ENCODE data around the gene ENTREP1.
A peak's percentile ranks its signal among the peaks of the same experiment; 100 is the strongest.

ENTREP1 gene

DNA sequence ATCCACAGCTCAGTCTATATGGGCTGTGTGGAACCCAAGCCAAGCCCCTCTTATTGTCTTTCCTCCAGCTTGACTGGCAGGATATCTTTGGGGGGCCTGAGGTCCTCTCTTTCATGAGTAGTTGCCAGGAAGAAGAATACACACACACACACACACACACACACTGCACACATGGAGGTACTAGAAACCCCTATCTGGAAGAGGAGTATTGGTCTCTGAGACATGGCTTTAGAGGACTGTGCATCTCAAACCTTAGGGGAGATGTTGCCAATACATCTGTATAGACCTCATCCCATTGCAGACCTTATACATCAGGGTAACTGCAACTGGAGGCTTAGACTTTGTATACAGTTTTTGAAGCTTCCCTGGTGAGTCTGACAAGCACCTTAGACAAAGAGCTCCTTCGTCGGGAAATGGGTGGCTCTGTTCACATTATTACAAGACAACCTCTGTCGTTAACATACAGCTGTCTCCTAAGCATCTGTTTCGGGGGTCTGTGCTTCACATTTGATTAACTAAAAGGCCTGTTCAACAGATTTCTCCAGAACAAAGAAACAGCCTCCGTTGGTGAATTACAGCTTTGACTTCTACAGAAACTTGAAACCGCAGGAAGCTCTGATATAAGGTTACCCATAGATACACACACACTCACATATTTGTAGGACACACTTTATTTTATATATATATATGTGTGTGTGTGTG is 5.5 kb upstream of the ENTREP1 start:
- peaks cover 0 to 3% (median 3%) of the 10 kb centered on the region in 5 donors for H3K4me1 ChIP-seq (ENCODE audit: control insufficient read depth in 5 of 5, insufficient read depth in 5 of 5, low read length in 5 of 5)
- no peaks in the 10 kb centered on the region for H3K36me3 ChIP-seq (ENCODE audit: control insufficient read depth in 5 of 5, insufficient read depth in 5 of 5, low read length in 5 of 5)
- H3K4me3 ChIP-seq (ENCODE audit: low read depth in 1 of 5, low read length in 5 of 5), result no peak overlapping the region
- H3K9ac ChIP-seq (ENCODE audit: low read length in 5 of 5), result no peak overlapping the region
- no peak overlapping the region for H3K27ac ChIP-seq (ENCODE audit: low read depth, low read length)
- peaks cover 0 to 4% (median 0%) of the 10 kb centered on the region in 5 donors for H3K27me3 ChIP-seq (ENCODE audit: control insufficient read depth in 5 of 5, insufficient read depth in 4 of 5, low read length in 5 of 5)
- no peaks in the 10 kb centered on the region for H3K9me3 ChIP-seq (ENCODE audit: control insufficient read depth in 5 of 5, low read length in 5 of 5)

DNA sequence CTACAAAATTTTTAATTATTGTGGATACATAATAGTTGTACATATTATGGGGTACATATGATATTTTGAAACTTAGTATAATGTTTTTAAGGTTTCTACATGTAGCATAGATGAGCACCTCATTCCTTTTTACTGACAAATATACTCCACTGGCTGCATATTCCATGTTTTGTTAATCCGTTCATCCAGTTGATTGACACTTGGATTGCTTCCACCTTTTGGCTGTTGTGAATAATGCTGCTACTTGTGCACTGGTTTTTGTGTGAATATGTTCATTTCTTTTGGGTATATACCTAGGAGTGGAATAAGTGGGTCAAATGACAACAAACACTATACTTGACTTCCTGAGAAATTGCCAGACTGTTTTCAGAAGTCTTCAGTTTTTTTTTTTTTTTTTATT is 2.8 kb upstream of the ENTREP1 start:
- Histone ChIP-seq H3K27ac (ENCODE audit: low read depth, low read length) (no peak overlapping the region), H3K9me3 (ENCODE audit: control insufficient read depth in 5 of 5, low read length in 5 of 5) (no peaks in the 10 kb centered on the region), H3K36me3 (ENCODE audit: control insufficient read depth in 5 of 5, insufficient read depth in 5 of 5, low read length in 5 of 5) (no peaks in the 10 kb centered on the region), H3K9ac (ENCODE audit: low read length in 5 of 5) (no peak overlapping the region), H3K4me3 (ENCODE audit: low read depth in 1 of 5, low read length in 5 of 5) (no peak overlapping the region), H3K27me3 (ENCODE audit: control insufficient read depth in 5 of 5, insufficient read depth in 4 of 5, low read length in 5 of 5) (peaks cover 0 to 5% (median 3%) of the 10 kb centered on the region in 5 donors), H3K4me1 (ENCODE audit: control insufficient read depth in 5 of 5, insufficient read depth in 5 of 5, low read length in 5 of 5) (peaks cover 0 to 18% (median 16%) of the 10 kb centered on the region in 5 donors)

DNA sequence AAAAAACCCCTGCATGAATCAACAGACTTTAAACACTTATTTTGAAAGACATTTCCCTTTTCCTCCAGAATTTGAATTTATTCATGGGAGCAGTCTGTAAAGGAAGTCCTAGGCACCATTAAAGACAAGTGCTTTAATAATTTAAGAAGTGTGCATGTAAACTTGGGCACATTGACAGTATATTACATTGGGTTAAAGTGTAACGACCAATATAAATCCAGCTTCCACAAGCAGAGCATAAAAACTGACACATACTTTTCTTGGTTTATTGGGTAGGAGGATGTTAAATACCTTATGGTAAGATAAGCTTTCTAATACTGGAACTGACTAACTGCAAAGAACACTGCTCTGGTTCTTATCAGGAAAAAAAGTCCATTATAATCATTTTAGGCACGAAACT is 1.2 kb upstream of the ENTREP1 start:
- H3K27ac ChIP-seq (ENCODE audit: low read depth, low read length), result no peak overlapping the region
- H3K4me1 ChIP-seq (ENCODE audit: control insufficient read depth in 5 of 5, insufficient read depth in 5 of 5, low read length in 5 of 5), result peaks cover 0 to 18% (median 16%) of the 10 kb centered on the region in 5 donors
- no peaks in the 10 kb centered on the region for H3K9me3 ChIP-seq (ENCODE audit: control insufficient read depth in 5 of 5, low read length in 5 of 5)
- H3K36me3 ChIP-seq (ENCODE audit: control insufficient read depth in 5 of 5, insufficient read depth in 5 of 5, low read length in 5 of 5), result no peaks in the 10 kb centered on the region
- no peak overlapping the region for H3K9ac ChIP-seq (ENCODE audit: low read length in 5 of 5)
- peaks cover 0 to 5% (median 3%) of the 10 kb centered on the region in 5 donors for H3K27me3 ChIP-seq (ENCODE audit: control insufficient read depth in 5 of 5, insufficient read depth in 4 of 5, low read length in 5 of 5)
- H3K4me3 ChIP-seq (ENCODE audit: low read depth in 1 of 5, low read length in 5 of 5), result no peak overlapping the region

DNA sequence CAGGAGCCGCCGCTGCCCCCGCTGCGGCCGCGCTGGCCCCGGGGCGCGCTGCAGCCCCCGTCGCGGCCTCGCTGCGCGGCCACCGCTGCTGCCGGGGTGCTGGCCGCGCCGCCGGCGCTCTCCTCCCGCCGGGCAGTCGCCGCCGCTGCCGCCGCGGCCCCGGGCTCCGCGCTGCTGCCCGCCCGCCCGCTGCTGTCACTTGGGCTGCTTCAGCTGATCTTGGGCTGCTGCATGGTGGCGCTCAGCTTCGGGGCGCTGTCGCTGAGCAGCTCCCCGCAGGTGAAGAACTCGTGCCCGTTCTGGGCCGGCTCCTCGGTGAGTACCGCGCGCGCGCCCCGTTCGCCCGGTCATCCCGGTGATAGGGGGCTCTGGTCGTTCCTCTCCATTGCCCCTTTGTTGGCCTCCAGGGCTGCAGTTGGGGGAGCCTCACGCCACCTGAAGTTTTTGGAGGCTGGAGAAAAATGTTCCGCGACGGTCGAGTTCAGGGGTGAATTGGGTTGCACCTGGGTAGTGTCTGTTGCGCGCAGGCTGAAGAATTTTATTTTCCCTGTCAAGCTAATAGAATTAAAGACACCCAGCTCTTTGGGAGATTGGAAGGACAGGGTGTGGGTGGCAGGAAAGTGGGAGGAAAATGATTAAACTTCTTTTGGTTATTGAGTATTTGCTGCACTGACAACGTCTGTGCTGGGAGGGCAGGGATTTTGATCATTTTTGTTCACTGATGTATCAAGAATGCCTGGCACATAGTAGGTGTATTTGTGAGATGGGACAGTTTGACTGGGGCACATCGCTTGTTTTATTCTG is 596 bp downstream of the ENTREP1 start:
- Histone ChIP-seq H3K27ac (ENCODE audit: low read depth, low read length) (no peak overlapping the region), H3K4me1 (ENCODE audit: control insufficient read depth in 5 of 5, insufficient read depth in 5 of 5, low read length in 5 of 5) (peaks cover 0 to 18% (median 16%) of the 10 kb centered on the region in 5 donors), H3K9ac (ENCODE audit: low read length in 5 of 5) (peak overlapping the region in 1 of 5 donors; percentile 9), H3K36me3 (ENCODE audit: control insufficient read depth in 5 of 5, insufficient read depth in 5 of 5, low read length in 5 of 5) (no peaks in the 10 kb centered on the region), H3K27me3 (ENCODE audit: control insufficient read depth in 5 of 5, insufficient read depth in 4 of 5, low read length in 5 of 5) (peaks cover 0 to 5% (median 3%) of the 10 kb centered on the region in 5 donors), H3K9me3 (ENCODE audit: control insufficient read depth in 5 of 5, low read length in 5 of 5) (no peaks in the 10 kb centered on the region), H3K4me3 (ENCODE audit: low read depth in 1 of 5, low read length in 5 of 5) (peak overlapping the region; percentile 65 to 76 (median 71))

DNA sequence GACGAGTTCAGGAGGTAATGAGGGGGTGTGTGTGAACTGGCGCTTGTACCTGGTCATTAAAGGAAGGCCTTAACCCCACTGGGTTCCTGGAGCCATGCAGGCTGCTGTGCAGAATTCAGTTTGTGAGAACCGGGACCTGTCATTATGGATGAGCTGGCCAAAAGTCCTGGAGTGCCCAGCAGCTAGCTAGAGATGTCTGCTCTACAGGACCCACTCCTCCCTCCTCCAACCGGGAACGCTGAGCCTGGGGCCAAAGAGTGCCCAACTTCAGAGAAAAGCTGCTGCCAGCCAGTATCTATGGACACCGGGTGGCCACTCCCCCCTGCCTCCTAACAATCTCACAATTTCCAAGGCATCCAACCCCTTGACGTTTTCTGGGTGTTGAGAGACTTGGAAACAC is 1.2 kb downstream of the ENTREP1 start:
- Histone ChIP-seq H3K36me3 (ENCODE audit: control insufficient read depth in 5 of 5, insufficient read depth in 5 of 5, low read length in 5 of 5) (no peaks in the 10 kb centered on the region), H3K9ac (ENCODE audit: low read length in 5 of 5) (no peak overlapping the region), H3K4me1 (ENCODE audit: control insufficient read depth in 5 of 5, insufficient read depth in 5 of 5, low read length in 5 of 5) (peaks cover 0 to 18% (median 16%) of the 10 kb centered on the region in 5 donors), H3K27me3 (ENCODE audit: control insufficient read depth in 5 of 5, insufficient read depth in 4 of 5, low read length in 5 of 5) (peaks cover 0 to 5% (median 3%) of the 10 kb centered on the region in 5 donors), H3K27ac (ENCODE audit: low read depth, low read length) (no peak overlapping the region), H3K9me3 (ENCODE audit: control insufficient read depth in 5 of 5, low read length in 5 of 5) (no peaks in the 10 kb centered on the region), H3K4me3 (ENCODE audit: low read depth in 1 of 5, low read length in 5 of 5) (peak overlapping the region; percentile 63 to 76 (median 71))

DNA sequence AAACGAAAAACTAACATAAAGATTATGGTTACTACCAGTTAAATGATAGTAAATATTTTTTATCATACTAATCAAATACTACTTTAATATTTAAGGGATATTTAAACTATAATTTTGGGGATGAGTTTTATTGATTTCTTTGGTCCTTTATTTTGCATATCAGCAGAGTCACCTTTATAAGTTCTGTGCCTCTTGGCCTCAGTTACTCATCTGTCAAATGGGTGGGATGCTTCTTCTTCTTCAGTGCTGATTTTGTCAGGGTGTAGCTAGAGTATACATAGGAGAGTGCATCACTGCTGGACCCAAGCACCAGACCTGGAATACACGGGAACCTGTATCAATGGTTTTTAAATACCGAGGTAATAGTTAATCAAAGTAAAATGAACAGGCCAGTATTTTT is 5.6 kb downstream of the ENTREP1 start:
- H3K4me1 ChIP-seq (ENCODE audit: control insufficient read depth in 5 of 5, insufficient read depth in 5 of 5, low read length in 5 of 5), result peaks cover 0 to 12% (median 7%) of the 10 kb centered on the region in 5 donors
- no peak overlapping the region for H3K9ac ChIP-seq (ENCODE audit: low read length in 5 of 5)
- peaks cover 0 to 4% (median 0%) of the 10 kb centered on the region in 5 donors for H3K27me3 ChIP-seq (ENCODE audit: control insufficient read depth in 5 of 5, insufficient read depth in 4 of 5, low read length in 5 of 5)
- no peaks in the 10 kb centered on the region for H3K9me3 ChIP-seq (ENCODE audit: control insufficient read depth in 5 of 5, low read length in 5 of 5)
- no peaks in the 10 kb centered on the region for H3K36me3 ChIP-seq (ENCODE audit: control insufficient read depth in 5 of 5, insufficient read depth in 5 of 5, low read length in 5 of 5)
- no peak overlapping the region for H3K27ac ChIP-seq (ENCODE audit: low read depth, low read length)
- no peak overlapping the region for H3K4me3 ChIP-seq (ENCODE audit: low read depth in 1 of 5, low read length in 5 of 5)

DNA sequence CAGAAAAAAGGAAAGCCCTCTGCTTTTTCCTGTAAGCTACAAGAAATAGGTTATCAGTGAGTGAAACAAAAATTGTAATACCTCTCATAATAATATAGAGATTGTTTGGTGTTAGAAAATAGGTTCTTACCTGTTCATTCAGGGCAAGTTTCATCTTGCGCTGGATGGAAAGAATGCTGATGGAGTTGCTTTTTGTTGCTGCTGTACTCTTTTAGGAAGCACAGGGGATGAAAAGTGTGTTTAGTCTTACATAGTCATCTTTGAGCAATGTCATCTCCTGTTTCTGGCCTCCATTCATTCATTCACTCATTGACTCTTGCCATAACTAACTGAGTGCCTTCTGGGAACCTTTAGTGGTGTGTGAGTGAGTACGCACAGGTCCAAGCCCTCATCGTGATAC is 6.4 kb downstream of the ENTREP1 start:
- H3K9ac ChIP-seq (ENCODE audit: low read length in 5 of 5), result no peak overlapping the region
- no peaks in the 10 kb centered on the region for H3K9me3 ChIP-seq (ENCODE audit: control insufficient read depth in 5 of 5, low read length in 5 of 5)
- H3K36me3 ChIP-seq (ENCODE audit: control insufficient read depth in 5 of 5, insufficient read depth in 5 of 5, low read length in 5 of 5), result no peaks in the 10 kb centered on the region
- H3K4me3 ChIP-seq (ENCODE audit: low read depth in 1 of 5, low read length in 5 of 5), result no peak overlapping the region
- H3K4me1 ChIP-seq (ENCODE audit: control insufficient read depth in 5 of 5, insufficient read depth in 5 of 5, low read length in 5 of 5), result peaks cover 0 to 5% (median 0%) of the 10 kb centered on the region in 5 donors
- H3K27ac ChIP-seq (ENCODE audit: low read depth, low read length), result no peak overlapping the region
- peaks cover 0 to under 1% (median 0%) of the 10 kb centered on the region in 5 donors for H3K27me3 ChIP-seq (ENCODE audit: control insufficient read depth in 5 of 5, insufficient read depth in 4 of 5, low read length in 5 of 5)

DNA sequence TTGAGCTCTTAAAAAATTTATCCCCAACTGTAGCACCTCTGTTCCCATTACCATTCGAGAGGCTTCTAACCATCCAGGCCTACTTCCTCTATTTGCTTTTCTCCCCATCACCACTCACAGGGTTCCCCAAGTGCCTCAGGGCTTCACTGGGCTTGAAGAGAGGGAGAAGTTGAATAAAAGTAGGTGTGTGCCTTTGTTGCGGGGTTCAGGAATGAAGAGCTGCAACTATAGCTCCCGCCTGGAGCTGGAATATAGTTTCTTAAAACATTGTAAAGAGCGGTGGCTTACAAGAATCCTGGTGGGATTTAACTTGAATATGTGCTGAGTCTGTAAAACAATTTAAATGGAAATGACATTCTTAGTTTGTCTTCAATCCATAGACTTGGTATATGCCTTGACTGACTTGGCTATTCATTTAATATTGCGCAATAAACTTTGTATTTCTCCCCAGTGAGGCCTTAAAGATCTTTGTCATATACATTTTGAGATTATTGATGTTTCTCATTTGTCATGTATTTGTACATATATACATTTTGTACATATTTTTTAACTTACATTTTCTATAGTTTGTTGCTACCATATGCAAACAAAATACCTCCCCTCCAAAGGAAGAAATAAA is 7.2 kb downstream of the ENTREP1 start:
- Histone ChIP-seq H3K36me3 (ENCODE audit: control insufficient read depth in 5 of 5, insufficient read depth in 5 of 5, low read length in 5 of 5) (no peaks in the 10 kb centered on the region), H3K27ac (ENCODE audit: low read depth, low read length) (no peak overlapping the region), H3K9ac (ENCODE audit: low read length in 5 of 5) (no peak overlapping the region), H3K27me3 (ENCODE audit: control insufficient read depth in 5 of 5, insufficient read depth in 4 of 5, low read length in 5 of 5) (no peaks in the 10 kb centered on the region), H3K9me3 (ENCODE audit: control insufficient read depth in 5 of 5, low read length in 5 of 5) (no peaks in the 10 kb centered on the region), H3K4me1 (ENCODE audit: control insufficient read depth in 5 of 5, insufficient read depth in 5 of 5, low read length in 5 of 5) (peaks cover 0 to 5% (median 0%) of the 10 kb centered on the region in 5 donors), H3K4me3 (ENCODE audit: low read depth in 1 of 5, low read length in 5 of 5) (no peak overlapping the region)

DNA sequence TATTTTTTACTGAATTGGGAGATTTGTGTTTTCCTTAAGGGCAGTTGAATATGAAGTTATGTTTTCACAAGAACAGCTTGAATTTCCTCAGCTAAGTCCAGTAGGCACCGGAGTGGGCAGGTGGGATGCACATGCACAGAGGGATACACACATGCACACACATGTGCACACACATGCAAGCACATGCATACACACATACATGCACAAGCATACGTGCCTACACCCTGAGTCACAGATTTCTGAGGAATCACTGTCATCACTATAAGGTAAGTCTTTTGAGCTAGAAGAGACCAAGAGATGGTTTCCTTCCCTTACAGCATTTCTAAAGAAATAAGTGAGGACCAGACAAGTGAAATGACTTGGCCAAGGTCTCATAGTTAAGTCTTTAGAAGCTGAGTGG is 8.7 kb downstream of the ENTREP1 start:
- Histone ChIP-seq H3K4me3 (ENCODE audit: low read depth in 1 of 5, low read length in 5 of 5) (no peak overlapping the region), H3K27me3 (ENCODE audit: control insufficient read depth in 5 of 5, insufficient read depth in 4 of 5, low read length in 5 of 5) (no peaks in the 10 kb centered on the region), H3K9ac (ENCODE audit: low read length in 5 of 5) (no peak overlapping the region), H3K36me3 (ENCODE audit: control insufficient read depth in 5 of 5, insufficient read depth in 5 of 5, low read length in 5 of 5) (no peaks in the 10 kb centered on the region), H3K27ac (ENCODE audit: low read depth, low read length) (no peak overlapping the region), H3K9me3 (ENCODE audit: control insufficient read depth in 5 of 5, low read length in 5 of 5) (no peaks in the 10 kb centered on the region), H3K4me1 (ENCODE audit: control insufficient read depth in 5 of 5, insufficient read depth in 5 of 5, low read length in 5 of 5) (peaks cover 0 to 5% (median 0%) of the 10 kb centered on the region in 5 donors)

DNA sequence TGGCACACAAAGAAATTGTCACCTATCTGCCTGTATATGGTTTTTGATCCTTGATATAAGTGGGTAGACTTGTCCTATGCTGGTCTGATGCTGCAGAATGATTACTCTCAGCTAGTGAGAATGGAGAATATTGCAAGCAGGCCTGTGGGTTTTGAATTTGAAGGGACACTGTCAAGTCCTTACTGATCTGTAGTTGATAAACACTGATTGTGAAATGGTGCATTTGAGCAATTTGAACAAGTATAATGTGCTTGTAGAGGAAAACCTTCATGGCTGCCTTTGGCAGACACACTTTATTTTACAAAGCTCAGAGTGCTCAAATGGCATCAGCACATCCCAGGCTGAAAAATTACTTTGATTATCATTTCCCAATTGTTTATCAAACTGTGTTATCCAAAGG is 9.3 kb downstream of the ENTREP1 start:
- Histone ChIP-seq H3K4me1 (ENCODE audit: control insufficient read depth in 5 of 5, insufficient read depth in 5 of 5, low read length in 5 of 5) (peaks cover 0 to 5% (median 0%) of the 10 kb centered on the region in 5 donors), H3K27me3 (ENCODE audit: control insufficient read depth in 5 of 5, insufficient read depth in 4 of 5, low read length in 5 of 5) (no peaks in the 10 kb centered on the region), H3K36me3 (ENCODE audit: control insufficient read depth in 5 of 5, insufficient read depth in 5 of 5, low read length in 5 of 5) (no peaks in the 10 kb centered on the region), H3K9me3 (ENCODE audit: control insufficient read depth in 5 of 5, low read length in 5 of 5) (no peaks in the 10 kb centered on the region), H3K27ac (ENCODE audit: low read depth, low read length) (no peak overlapping the region), H3K9ac (ENCODE audit: low read length in 5 of 5) (no peak overlapping the region), H3K4me3 (ENCODE audit: low read depth in 1 of 5, low read length in 5 of 5) (no peak overlapping the region)

Data from subcutaneous abdominal adipose tissue (tissue), 5 donors.